Body of pancreas (tissue), 4 donors: ENCODE measurements around the gene RHEX. TPM values are rescaled to one million over a fixed set of nuclear protein-coding genes. Genes with fewer than 3 reads are reported as not detected.

Experiments used
- ATAC-seq: fragments of 150-250 bp; one replicate; pipeline ENCODE4 v1.9.1; 2016
- DNase-seq, 4 donors: peaks; one replicate each; pipeline ENCODE4 v3.0.0-alpha.2; 2019
- H3K27ac ChIP-seq, 4 donors: fragments of 200-600 bp; sonication (generic); 1 replicate in 3 of 4; 2 replicates in 1 of 4; pipeline versions ENCODE4 v1.5.1 to v1.6.1; 2016 to 2019; ENCODE audit warnings: mild to moderate bottlenecking in 1 of 4, mixed read lengths in 1 of 4, moderate library complexity in 1 of 4
- H3K27me3 ChIP-seq, 2 donors: fragments of 200-600 bp; sonication (generic); one replicate each; pipeline ENCODE4 v1.6.0; 2016; ENCODE audit warnings: mild to moderate bottlenecking in 1 of 2
- H3K36me3 ChIP-seq, 2 donors: fragments of 200-600 bp; sonication (generic); replicated peaks in 1 of 2; 2 replicates each; pipeline ENCODE4 v1.5.1; 2016; ENCODE audit warnings: low read depth in 2 of 2; ENCODE audit not compliant: insufficient read depth in 1 of 2
- H3K4me1 ChIP-seq: fragments of 200-600 bp; sonication (generic); one replicate; pipeline ENCODE4 v1.6.0; 2016
- H3K4me3 ChIP-seq, 2 donors: fragments of 200-600 bp; sonication (generic); 1 replicate in 1 of 2; 2 replicates in 1 of 2; pipeline ENCODE4 v1.5.1; 2016 to 2019
- H3K9me3 ChIP-seq, 3 donors: fragments of 200-600 bp; sonication (generic); 1 replicate in 2 of 3; 2 replicates in 1 of 3; pipeline ENCODE4 v1.5.1; 2016
- POLR2A ChIP-seq, 3 donors: fragments of 450-650 bp; IDR thresholded peaks; one replicate each; pipeline ENCODE4 v1.6.1; 2016; ENCODE audit warnings: antibody characterized with exemption in 3 of 3, mild to moderate bottlenecking in 2 of 3
- WGBS, 2 donors: methylation state at CpG; one replicate each; pipeline ENCODE4 v1.1.5; 2017; 5-methylcytosine and 5-hydroxymethylcytosine counted together
- intact Hi-C: fragments of 100-400 bp; cut with DNase I; formaldehyde crosslinking; loops from one replicate; pipeline ENCODE4 v1.15.1; 2023
- total RNA-seq, 2 donors: library from RNA; depleted of rRNA; stranded (reverse); fragments of >200 nt; gene quantifications; one replicate each; pipeline ENCODE4 v1.1.0, GENCODE V29; 2016
- TF ChIP-seq, protein P1 (sequence below), 7 experiments: fragments of 450-650 bp in 4 of 7; fragments of 200-600 bp in 3 of 7; sonication (generic) in 3 of 7; IDR thresholded peaks; one replicate each; pipeline ENCODE4 v1.5.1; 2016 to 2019; ENCODE audit warnings: antibody characterized with exemption in 7 of 7

RHEX gene
- total RNA-seq, 2 donors from 2014 or later: 0.52 TPM; not detected in 1

DNA sequence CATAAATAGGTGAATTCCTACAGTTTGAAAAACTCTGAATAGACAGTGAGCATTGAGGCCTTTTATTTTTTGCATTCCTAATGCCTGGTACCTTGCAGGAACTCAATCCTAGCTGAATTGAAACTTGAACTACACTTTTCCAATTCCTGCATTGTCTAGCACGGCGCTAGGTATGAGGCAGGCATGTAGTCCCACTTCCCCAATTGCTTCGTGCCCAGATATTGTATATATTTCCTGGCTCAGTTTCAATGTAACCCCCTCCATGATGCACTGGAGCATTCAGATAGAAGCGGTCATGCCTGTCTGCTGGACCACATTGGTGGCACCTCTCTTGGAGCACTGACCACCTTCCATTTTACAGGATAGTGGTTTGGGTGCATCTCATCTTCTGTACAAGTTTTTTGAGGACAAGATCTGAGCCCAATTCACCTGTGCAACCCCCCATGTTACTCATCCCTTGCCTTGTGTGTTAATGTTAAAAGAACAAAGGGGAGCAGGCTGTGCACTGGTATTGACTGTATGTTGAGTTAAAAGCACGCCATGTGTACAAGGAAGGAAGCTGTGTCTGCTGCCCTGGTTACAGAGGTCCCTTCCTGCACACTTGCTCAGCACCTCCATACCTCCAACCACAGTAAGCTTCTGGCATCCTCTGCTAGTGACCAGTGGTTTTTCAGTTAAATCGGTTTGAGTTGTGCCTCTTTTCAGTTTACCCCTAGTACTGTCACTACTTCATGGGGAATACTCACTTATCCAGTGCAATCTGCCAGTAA lies 39.8 kb upstream of the RHEX start:
- 76 to 84% methylated on average over 6 of the region's 6 CpGs for WGBS, 2 donors
- intact Hi-C loops: no loop called here
- Histone ChIP-seq H3K27ac (no peak overlapping the region), H3K9me3 (no peaks in the 10 kb centered on the region), H3K36me3 (no peaks in the 10 kb centered on the region), H3K4me3 (no peak overlapping the region), H3K4me1 (no peaks in the 10 kb centered on the region), H3K27me3 (no peaks in the 10 kb centered on the region)
- TF ChIP-seq, protein P1, sequence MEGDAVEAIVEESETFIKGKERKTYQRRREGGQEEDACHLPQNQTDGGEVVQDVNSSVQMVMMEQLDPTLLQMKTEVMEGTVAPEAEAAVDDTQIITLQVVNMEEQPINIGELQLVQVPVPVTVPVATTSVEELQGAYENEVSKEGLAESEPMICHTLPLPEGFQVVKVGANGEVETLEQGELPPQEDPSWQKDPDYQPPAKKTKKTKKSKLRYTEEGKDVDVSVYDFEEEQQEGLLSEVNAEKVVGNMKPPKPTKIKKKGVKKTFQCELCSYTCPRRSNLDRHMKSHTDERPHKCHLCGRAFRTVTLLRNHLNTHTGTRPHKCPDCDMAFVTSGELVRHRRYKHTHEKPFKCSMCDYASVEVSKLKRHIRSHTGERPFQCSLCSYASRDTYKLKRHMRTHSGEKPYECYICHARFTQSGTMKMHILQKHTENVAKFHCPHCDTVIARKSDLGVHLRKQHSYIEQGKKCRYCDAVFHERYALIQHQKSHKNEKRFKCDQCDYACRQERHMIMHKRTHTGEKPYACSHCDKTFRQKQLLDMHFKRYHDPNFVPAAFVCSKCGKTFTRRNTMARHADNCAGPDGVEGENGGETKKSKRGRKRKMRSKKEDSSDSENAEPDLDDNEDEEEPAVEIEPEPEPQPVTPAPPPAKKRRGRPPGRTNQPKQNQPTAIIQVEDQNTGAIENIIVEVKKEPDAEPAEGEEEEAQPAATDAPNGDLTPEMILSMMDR (IDR thresholded peaks at IDR 0.05): no peak
- DNase-seq (no peak), ATAC-seq (no peak)

DNA sequence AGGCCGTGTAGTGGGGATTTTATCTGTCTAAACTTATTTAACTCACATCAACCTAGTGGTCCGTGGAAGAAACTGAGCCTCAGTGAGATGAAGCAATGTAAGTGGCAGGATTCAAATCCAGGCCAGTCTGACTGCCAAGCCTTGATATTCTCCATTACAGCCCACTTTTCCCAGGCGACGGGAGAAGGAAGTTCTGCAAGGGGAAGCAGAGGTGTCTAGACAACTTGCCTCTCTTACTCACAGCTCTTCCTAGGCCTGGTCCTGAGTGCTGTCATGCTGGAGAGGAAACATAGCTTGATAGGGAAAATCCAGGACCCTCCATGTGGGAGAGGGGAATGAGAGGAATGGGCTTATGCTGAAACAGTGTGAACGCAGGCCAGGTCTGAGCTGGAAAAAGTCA lies 38.4 kb upstream of the RHEX start:
- Histone ChIP-seq H3K4me3 (no peak overlapping the region), H3K36me3 (no peaks in the 10 kb centered on the region), H3K27ac (no peak overlapping the region), H3K27me3 (no peaks in the 10 kb centered on the region), H3K4me1 (no peaks in the 10 kb centered on the region), H3K9me3 (no peaks in the 10 kb centered on the region)
- no peak for DNase-seq
- no peak for TF ChIP-seq POLR2A (IDR thresholded peaks at IDR 0.05)
- TF ChIP-seq, protein P1 (IDR thresholded peaks at IDR 0.05): no peak
- intact Hi-C loops: no loop called here
- WGBS, 2 donors: 73 to 79% methylated on average over 5 of the region's 5 CpGs
- no peak for ATAC-seq

DNA sequence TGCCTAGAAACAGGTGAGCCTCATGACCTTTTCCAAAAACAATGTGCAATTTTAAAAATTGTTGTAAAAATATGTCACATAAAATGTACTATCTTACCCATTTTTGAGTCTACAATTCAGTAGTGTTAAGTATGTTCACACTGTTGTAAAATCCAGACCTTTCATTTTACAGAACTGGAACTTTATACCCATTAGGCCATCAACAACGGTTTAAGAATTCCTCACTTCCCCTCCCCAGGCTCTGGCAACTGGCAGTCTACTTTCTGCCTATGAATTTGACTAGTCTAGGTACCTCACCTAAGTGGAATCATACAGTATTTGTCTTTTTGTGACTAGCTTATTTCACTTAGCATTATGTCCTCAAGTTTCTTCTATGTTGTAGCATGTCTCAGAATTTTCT lies 37.9 kb upstream of the RHEX start:
- Histone ChIP-seq H3K36me3 (no peaks in the 10 kb centered on the region), H3K27ac (no peak overlapping the region), H3K4me1 (no peaks in the 10 kb centered on the region), H3K9me3 (no peaks in the 10 kb centered on the region), H3K27me3 (no peaks in the 10 kb centered on the region), H3K4me3 (no peak overlapping the region)
- DNase-seq (no peak), ATAC-seq (no peak)
- no peak for TF ChIP-seq POLR2A (IDR thresholded peaks at IDR 0.05)
- TF ChIP-seq, protein P1 (IDR thresholded peaks at IDR 0.05): no peak
- WGBS, 2 donors: 63 to 67% methylated on average over 1 of the region's 1 CpG
- intact Hi-C loops: no loop called here

DNA sequence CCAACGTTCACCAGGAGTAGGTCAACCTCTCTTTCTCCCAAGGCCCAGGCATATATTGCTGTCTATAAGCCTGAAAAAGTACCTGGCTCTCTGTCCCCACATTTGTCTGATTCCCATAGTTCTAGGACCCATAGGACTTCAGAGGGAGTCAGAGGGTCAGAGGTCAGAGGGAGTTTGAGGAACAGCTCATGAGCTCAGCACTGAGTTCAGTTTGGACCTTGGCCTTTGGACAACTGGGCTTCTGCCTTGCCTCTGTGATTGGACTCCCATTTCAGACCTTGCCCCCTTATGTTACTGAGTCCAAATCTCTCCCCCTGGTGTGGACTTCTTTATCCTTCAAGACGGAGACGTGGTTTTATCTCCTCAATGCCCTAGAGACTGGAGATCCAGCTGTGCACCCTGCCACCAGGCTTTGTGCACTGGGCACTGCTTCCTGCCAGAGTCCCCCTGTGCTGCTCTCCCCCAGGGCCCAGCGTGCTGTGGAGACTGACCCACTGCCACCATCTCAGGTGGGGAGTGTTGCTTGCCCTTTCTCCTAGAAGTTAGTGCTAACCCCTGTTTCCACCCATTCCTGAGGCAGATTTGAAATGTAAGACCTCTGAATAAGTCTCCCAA lies 32.5 kb upstream of the RHEX start:
- ATAC-seq (no peak), DNase-seq (no peak)
- TF ChIP-seq, protein P1 (IDR thresholded peaks at IDR 0.05): no peak
- no peak for TF ChIP-seq POLR2A (IDR thresholded peaks at IDR 0.05)
- intact Hi-C loops: no loop called here
- WGBS, 2 donors: 81 to 84% methylated on average over 4 of the region's 4 CpGs
- no peaks in the 10 kb centered on the region for H3K4me1 ChIP-seq
- no peak overlapping the region for H3K4me3 ChIP-seq
- no peaks in the 10 kb centered on the region for H3K27me3 ChIP-seq
- no peaks in the 10 kb centered on the region for H3K9me3 ChIP-seq
- H3K36me3 ChIP-seq: no peaks in the 10 kb centered on the region
- no peak overlapping the region for H3K27ac ChIP-seq
